Astrocyte (in vitro differentiated cells and primary cell): ENCODE results near the gene OSTC.

Source experiments
- CTCF ChIP-seq: IDR thresholded peaks from 2 replicates; pipeline ENCODE4 v1.5.1; 2011; ENCODE audit warnings: low read depth, mild to moderate bottlenecking, inconsistent platforms, low read length, moderate library complexity; ENCODE audit not compliant: insufficient read depth
- EZH2 ChIP-seq: IDR thresholded peaks from 2 replicates; pipeline ENCODE4 v1.6.1; 2012; ENCODE audit warnings: mild to moderate bottlenecking, low read length, inconsistent platforms; ENCODE audit not compliant: insufficient read depth

- no peak for TF ChIP-seq CTCF
- no peak for TF ChIP-seq EZH2
Observed at GRCh38 chr4:108644237-108644636, 6.2 kb upstream of the OSTC start.
